NCI-H526 (cell line): ENCODE data around the gene PPP2R5A.
"Not testable (repeated sequence)": the region's sequence is repeated elsewhere in the genome, so short reads cannot be mapped to it uniquely, and the experiment has no call there.

Experiments used
- DNase-seq, 2 experiments: peaks; one replicate each; lab custom pipeline; 2025; lab: John Stamatoyannopoulos, UW

PPP2R5A gene

DNA sequence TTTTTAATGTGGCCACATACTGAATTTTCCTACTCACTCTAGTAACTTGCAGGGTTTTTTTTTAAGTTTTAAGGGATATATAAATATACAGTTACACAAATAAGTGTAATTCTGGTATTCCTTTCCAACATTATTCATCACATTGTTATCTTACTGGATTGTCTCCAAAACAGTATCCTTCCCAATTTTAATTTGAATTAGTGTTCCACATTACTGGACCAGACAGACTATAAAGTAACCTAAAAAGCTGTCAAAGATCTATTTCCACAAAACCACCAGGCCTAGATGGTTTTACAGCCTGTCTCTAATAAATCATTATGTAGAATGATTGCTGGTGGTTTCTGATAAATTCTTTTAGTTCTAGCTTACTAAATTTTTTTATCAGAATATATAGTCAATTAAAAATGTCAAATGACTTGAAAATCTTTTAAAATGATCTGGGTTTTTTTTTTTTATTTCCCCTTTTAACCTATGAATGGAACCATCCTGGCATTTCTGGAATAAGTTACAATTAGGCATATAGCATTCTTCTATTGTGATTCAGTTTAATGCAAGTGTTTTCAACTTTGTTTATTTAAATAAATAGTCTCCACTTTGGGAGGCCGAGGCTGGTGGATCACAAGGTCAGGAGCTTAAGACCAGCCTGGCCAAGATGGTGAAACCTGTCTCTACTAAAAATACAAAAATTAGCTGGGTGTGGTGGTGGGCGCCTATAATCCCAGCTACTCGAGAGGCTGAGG, 70.2 kb downstream of the PPP2R5A start:
- no peak for DNase-seq

GRCh38 chr1:212359794-212360479, 74.7 kb downstream of the PPP2R5A start:
- DNase-seq = no peak

GRCh38 chr1:212364985-212365384, 79.8 kb downstream of the PPP2R5A start:
- no peak for DNase-seq

DNA sequence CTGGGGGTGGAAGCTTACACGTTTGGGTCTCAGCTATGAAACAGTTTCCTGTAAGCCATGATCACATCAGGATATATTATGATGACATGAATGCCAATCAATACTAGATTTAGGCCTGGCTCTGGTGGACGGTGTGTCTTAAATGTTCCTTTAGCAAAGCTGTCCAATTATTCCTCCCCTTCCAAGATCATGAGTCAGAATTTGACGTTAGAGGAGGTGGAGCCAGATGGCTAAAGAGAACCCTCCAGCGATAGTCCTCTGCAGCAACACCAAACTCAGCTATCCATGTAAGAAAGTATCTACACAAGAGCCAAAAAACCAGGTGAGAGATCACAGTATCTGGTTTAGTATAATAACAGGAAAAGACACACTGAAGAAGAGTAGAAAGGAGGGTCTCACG, 81.7 kb downstream of the PPP2R5A start:
- no peak for DNase-seq

DNA sequence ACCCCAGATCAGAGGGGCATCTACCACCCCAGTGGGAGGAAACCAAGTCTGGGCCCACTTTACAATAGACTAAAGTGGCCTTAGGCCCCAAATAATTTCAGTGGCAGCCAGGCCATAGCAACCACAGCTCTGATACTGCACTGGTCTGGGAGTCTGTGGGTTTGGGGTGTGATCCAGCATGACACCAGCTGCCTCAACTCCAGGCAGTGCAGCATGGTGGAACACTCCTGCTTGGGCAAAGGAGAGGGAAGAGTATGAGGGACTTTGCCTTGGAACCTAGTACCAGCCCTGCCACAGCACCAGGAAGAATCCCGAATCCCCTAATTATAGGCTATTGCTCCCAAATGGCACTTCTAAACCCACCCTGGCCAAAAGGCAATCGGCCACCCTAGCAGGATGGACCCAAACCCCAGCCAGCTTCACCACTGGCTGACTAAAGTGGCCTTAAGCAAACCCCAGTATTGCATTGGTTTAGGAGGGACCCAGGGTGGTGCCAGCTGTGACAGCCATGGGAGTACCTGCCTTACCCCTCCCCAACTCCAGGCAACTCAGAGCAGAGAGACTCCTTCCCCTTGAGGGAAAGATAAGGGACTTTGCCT, 82.4 kb downstream of the PPP2R5A start:
- no peak for DNase-seq

DNA sequence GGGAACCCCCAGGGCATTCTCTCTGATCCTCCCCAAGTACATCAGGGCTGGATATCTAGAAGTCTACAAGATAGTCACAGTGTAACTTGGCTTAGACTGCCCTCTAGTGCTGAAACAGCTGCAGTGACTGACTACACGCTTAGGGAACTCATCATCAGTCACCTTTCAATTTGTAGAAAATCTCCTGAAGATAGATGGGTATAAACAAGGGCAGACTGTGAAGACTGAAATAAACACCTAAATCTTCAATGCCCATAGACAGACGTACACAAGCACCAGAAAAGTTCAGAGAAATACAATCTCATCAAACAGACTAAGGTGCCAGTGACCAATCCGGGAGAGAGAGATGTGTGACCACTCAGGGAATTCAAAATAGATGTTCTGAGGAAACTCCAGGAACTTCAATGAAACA, 82.9 kb downstream of the PPP2R5A start:
- DNase-seq = peak; percentile 8 to 41

GRCh38 chr1:212375986-212376385, 90.8 kb downstream of the PPP2R5A start:
- no peak for DNase-seq

DNA sequence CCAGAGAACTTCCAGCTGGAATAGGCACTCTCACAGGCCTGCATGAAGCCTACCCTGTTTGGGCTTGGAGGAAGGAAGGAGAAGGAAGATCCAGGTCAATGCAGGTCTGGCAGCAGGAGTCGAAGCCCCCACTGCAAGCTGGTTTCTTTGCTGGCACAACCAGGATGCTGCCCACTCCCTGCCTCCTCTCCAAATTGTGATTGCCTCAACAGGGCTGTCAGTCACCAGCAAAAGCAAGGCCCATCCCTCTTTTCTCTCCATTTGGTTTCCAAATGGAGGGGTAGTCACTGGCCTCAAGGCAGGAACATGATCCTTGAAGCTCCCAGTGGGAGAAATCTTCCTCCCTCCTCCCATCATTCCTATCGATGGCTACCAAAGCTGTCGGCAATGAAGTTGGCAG, 92.4 kb downstream of the PPP2R5A start:
- DNase-seq = no peak

DNA sequence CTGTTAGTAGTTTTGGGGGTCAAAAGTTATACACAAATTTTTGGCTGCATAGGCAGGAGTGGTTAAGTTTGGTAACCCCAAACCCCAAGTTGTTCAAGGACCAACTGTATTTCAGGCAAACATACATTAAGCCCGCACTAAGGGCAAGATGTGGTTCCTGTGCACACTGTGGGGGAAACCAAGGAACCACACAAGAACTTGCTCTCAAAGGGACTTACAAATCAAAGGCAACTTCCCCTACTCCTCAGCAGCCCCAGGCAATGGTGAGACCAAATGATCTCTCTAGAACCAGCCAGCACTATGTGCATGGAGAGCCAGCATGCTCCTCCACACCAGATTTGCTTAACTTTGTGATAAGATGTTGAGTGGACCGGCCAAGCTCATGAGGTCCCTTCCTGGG, 94.2 kb downstream of the PPP2R5A start:
- no peak for DNase-seq

DNA sequence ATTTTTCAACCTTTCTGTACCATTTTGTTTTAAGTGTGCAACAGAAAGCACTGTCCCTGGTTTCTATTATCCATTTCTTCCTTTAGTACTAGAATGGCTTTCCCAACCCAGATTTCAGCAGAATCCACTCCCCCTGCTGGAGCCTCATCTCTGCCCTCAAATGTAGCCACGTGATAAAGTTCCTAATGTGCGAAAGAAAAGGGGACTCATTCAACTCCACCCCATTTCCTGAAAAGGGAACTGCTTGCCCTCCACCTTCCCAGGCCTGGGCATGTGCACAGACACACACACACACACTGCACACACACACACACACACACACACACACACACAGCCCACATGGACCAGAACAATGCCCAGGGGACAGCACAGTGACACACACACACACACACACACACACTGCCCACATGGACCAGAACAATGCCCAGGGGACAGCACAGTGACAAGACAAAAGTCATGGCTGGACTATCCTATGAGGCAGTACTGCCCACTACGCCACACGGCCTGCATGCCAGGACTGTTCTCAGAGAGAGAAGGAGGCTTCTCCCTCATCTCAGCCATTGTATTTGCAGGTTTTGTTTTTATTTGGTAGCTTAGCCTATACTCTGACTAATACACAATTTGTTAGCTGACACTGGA, 96.3 kb downstream of the PPP2R5A start:
- DNase-seq = no peak

- no peak for DNase-seq
These were observed 100.8 kb downstream of the PPP2R5A start for GRCh38 chr1:212386029-212386428.

DNA sequence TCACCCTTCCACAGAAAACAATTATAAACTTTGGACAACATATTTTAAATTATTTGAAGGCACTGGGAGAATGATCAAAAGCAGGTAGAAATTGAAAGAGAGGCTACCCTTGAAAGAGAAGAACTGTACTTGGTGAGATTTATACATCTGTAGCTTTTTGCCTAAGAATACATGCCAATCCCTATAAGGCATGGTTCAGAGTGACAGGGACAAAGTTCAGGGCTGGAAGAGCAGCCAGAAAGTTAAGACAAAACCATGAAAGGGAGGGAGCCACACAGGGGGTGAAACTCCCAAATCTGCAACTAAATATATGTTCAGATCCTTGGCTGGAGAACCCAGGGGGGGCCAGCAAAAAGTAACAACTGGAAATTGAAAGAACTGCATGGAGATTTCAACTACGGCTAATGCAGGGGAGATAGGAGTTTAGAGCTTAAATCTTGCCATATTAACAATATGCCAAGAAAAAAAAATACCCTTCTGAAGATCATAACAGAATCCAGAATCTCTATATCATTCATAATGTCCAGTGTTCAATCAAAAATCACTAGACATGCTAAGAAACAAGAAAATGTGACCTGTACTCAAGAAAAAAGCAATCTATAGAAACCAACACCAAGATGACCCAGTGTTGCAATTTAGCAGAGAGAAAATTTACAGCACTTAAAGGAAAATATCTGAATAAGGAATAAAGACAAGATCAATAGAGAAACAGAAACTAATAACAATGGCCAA, 103.9 kb downstream of the PPP2R5A start:
- no peak for DNase-seq

GRCh38 chr1:212395678-212396437, 110.6 kb downstream of the PPP2R5A start:
- not testable (repeated sequence) for DNase-seq

GRCh38 chr1:212396638-212397037, 111.4 kb downstream of the PPP2R5A start:
- DNase-seq = no peak

DNA sequence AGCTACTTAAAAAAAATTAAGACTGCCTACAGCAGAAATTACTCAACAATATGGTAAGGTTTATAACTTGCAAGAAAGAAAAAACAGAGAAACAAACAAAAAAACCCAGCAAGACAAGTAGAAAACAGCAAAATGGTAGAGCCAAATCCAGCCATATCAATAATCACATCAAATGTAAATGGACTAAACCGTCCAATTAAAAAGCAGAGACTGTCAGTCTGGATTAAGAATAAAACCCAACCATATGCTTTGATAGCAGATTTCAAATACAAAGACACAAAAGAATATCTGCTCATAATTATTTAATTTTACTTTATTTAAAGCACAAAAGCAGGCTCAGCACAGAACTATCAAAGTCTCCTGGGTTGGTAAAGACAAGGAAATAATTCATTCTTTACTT, 112.0 kb downstream of the PPP2R5A start:
- no peak for DNase-seq

DNA sequence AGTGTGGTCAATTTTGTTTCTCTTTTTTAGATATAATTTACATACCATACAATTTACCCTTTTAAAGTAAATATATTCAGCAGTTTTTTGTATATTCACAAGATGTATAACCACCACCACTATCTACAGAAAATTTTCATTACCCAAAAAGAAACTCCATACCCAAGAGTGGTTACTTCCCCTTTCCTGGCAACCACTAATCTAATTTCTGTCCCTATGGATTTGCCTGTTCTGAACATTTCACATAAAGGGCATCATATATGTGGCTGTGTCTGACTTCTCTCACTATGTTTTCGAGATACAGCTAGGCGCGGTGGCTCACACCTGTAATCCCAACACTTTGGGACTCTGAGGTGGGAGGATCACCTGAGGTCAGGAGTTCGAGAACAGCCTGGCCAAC, 115.8 kb downstream of the PPP2R5A start:
- DNase-seq = no peak

GRCh38 chr1:212401838-212402582, 116.8 kb downstream of the PPP2R5A start:
- DNase-seq = no peak

DNA sequence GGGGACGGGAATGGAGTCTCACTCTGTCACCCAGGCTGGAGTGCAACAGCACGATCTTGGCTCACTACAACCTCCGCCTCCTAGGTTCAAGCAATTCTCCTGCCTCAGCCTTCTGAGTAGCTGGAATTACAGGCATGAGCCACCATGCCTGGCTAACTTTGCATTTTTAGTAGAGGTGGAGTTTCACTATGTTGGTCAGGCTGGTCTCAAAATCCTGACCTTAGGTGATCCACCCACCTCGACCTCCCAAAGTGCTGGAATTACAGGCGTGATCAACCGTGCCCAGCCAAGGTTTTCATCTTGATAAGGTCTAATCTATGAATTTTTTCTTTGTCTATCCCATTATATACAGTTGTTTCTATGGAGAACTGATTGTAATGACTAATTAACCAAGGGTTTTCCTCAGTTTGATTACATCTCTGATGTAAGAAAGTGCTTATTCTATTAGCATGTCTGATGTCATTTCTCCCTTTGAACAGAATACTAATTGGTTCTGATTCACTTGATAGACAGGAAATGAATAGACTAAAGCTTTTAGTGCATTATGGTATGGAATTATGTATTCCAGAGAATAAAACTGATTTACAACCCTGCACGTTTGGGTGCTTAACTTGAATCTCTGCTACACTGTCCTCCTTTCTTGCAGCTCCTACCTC, 117.6 kb downstream of the PPP2R5A start:
- DNase-seq = no peak

DNA sequence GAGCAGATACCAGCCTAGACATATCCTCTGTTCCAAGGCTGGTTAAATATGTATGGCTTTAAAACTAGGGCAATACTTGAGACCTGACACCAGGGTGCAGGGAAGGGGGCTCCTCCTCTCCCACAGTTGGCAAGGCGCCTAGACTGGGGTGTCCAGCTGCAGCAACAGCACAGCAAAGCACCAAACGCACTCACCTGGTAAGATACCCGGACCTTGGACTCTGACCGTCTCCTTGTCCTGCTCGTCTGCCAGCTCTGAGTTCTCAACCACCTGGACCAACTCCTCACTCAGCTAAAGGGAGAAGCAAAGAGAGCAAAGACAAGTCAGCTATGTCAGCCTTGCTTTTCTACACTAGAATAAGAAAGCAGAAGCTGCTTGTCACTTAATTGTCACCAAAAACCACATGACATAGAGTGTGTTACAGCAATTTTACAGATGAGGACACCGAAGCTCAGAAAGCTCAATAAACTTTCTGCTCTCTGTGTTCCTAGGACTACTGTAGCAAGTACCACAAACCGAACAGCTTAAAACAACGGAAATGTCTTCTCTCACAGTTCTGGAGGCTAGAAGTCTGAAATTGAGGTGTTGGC, 125.1 kb downstream of the PPP2R5A start:
- DNase-seq = no peak
